Stomach (tissue), 4 donors: ENCODE measurements around the gene WWC2.

Source experiments
- POLR2A ChIP-seq, 4 donors: fragments of 450-650 bp; IDR thresholded peaks; one replicate each; pipeline ENCODE4 v1.6.1; 2016; ENCODE audit warnings: antibody characterized with exemption in 4 of 4, control low read depth in 2 of 4, mild to moderate bottlenecking in 1 of 4, moderate library complexity in 1 of 4
- POLR2AphosphoS5 ChIP-seq, 3 donors: sonication (generic); formaldehyde crosslinking; IDR thresholded peaks; one replicate each; pipeline ENCODE4 v1.6.1; 2016; ENCODE audit warnings: antibody characterized with exemption in 3 of 3
- TF ChIP-seq, protein P1 (sequence below), 7 experiments: fragments of 450-650 bp in 4 of 7; fragments of 200-600 bp in 3 of 7; sonication (generic) in 3 of 7; IDR thresholded peaks; one replicate each; pipeline ENCODE4 v1.5.1; 2016 to 2019; ENCODE audit warnings: antibody characterized with exemption in 7 of 7, control low read depth in 2 of 7, mild to moderate bottlenecking in 1 of 7

DNA sequence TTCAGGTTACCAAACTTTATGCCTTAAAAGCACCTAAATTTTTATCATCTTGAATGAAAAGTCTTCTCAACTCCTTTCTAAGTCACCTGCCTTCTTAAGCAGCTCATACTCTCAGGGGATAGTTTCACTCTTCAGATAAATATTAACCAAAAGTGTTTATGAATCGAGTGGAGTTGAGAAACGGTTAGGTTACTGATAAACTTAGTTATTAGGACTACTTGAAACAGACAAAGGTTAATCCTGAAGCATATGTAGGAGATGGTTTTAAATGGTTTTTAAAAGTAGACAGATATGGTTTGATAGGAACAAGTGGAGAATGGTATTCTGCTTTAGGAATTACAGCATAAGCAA is 188.2 kb downstream of the WWC2 start:
- TF ChIP-seq, protein P1, sequence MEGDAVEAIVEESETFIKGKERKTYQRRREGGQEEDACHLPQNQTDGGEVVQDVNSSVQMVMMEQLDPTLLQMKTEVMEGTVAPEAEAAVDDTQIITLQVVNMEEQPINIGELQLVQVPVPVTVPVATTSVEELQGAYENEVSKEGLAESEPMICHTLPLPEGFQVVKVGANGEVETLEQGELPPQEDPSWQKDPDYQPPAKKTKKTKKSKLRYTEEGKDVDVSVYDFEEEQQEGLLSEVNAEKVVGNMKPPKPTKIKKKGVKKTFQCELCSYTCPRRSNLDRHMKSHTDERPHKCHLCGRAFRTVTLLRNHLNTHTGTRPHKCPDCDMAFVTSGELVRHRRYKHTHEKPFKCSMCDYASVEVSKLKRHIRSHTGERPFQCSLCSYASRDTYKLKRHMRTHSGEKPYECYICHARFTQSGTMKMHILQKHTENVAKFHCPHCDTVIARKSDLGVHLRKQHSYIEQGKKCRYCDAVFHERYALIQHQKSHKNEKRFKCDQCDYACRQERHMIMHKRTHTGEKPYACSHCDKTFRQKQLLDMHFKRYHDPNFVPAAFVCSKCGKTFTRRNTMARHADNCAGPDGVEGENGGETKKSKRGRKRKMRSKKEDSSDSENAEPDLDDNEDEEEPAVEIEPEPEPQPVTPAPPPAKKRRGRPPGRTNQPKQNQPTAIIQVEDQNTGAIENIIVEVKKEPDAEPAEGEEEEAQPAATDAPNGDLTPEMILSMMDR (IDR thresholded peaks at IDR 0.05) = no peak
- TF ChIP-seq POLR2AphosphoS5 (IDR thresholded peaks at IDR 0.05) (no peak), POLR2A (IDR thresholded peaks at IDR 0.05) (no peak)
